ENCODE results near the gene RIPK4. TPM values are rescaled to one million over a fixed set of nuclear protein-coding genes. Genes with fewer than 3 reads are reported as not detected.

The RIPK4 gene
- total RNA-seq, 4 donors from 2014 or later, result 0.91 to 1.7 (median 1.1) TPM

GRCh38 chr21:41779659-41780058 lies 12.8 kb upstream of the RIPK4 start:
- Histone ChIP-seq H3K4me3 (no peak overlapping the region), H3K27ac (replicated peaks in 1 of 4) (no peak overlapping the region), H3K36me3 (no peaks in the 10 kb centered on the region), H3K4me1 (peaks cover 8 to 15% (median 11%) of the 10 kb centered on the region in 4 donors), H3K27me3 (peaks cover 0 to 88% (median 22%) of the 10 kb centered on the region in 4 donors), H3K9me3 (no peaks in the 10 kb centered on the region)
- intact Hi-C loops (cut with DNase I), result loop anchor here (1.0 to 5.0 kb wide), 2 partner anchors 38 to 168 kb away; no protein-coding TSS in a partner anchor
- WGBS, result 46% methylated on average over 5 of the region's 5 CpGs
- no peak for DNase-seq (ENCODE audit: extremely low spot score)
- TF ChIP-seq EP300 (IDR thresholded peaks at IDR 0.05), result no peak
- TF ChIP-seq POLR2AphosphoS5 (IDR thresholded peaks at IDR 0.05), result no peak
- no peak for TF ChIP-seq POLR2A (IDR thresholded peaks at IDR 0.05; ENCODE audit: low read depth)
- no peak for TF ChIP-seq CTCF (IDR thresholded peaks at IDR 0.05)

- 21% methylated on average over 16 of the region's 16 CpGs for WGBS
- H3K27ac ChIP-seq (replicated peaks in 1 of 4), result no peak overlapping the region
- no peaks in the 10 kb centered on the region for H3K36me3 ChIP-seq
- H3K4me3 ChIP-seq, result no peak overlapping the region
- intact Hi-C loops (cut with DNase I), result loop anchor here (5.0 kb wide), 1 partner anchor 38 kb away; no protein-coding TSS in a partner anchor
- TF ChIP-seq EP300 (IDR thresholded peaks at IDR 0.05), result no peak
- no peak for TF ChIP-seq POLR2A (IDR thresholded peaks at IDR 0.05; ENCODE audit: low read depth)
- no peak for TF ChIP-seq POLR2AphosphoS5 (IDR thresholded peaks at IDR 0.05)
- no peak for TF ChIP-seq CTCF (IDR thresholded peaks at IDR 0.05)
- H3K27me3 ChIP-seq, result peaks cover 0 to 87% (median 22%) of the 10 kb centered on the region in 4 donors
- H3K9me3 ChIP-seq, result no peaks in the 10 kb centered on the region
- no peak for DNase-seq (ENCODE audit: extremely low spot score)
- H3K4me1 ChIP-seq, result peaks cover 8 to 15% (median 11%) of the 10 kb centered on the region in 4 donors
These were observed 12.2 kb upstream of the RIPK4 start for GRCh38 chr21:41778930-41779600.

- H3K4me3 ChIP-seq, result peak overlapping the region in 1 of 4 donors; percentile 0
- H3K36me3 ChIP-seq, result no peaks in the 10 kb centered on the region
- 25% methylated on average over 38 of the region's 45 CpGs for WGBS
- peaks cover 8 to 15% (median 11%) of the 10 kb centered on the region in 4 donors for H3K4me1 ChIP-seq
- DNase-seq (ENCODE audit: extremely low spot score), result peak; percentile 97
- no peak overlapping the region for H3K27ac ChIP-seq (replicated peaks in 1 of 4)
- intact Hi-C loops (cut with DNase I), result loop anchor here (5.0 kb wide), 1 partner anchor 39 kb away; no protein-coding TSS in a partner anchor
- TF ChIP-seq POLR2A (IDR thresholded peaks at IDR 0.05; ENCODE audit: low read depth) (no peak), CTCF (IDR thresholded peaks at IDR 0.05) (peak; percentile 90 to 99 (median 90)), POLR2AphosphoS5 (IDR thresholded peaks at IDR 0.05) (peak; percentile 13 to 50), EP300 (IDR thresholded peaks at IDR 0.05) (no peak)
- peaks cover 0 to 87% (median 20%) of the 10 kb centered on the region in 4 donors for H3K27me3 ChIP-seq
- H3K9me3 ChIP-seq, result no peaks in the 10 kb centered on the region
These were observed 11.3 kb upstream of the RIPK4 start for GRCh38 chr21:41777951-41778815.

- Histone ChIP-seq H3K4me3 (no peak overlapping the region), H3K4me1 (peaks cover 8 to 15% (median 11%) of the 10 kb centered on the region in 4 donors), H3K9me3 (no peaks in the 10 kb centered on the region), H3K36me3 (no peaks in the 10 kb centered on the region), H3K27ac (replicated peaks in 1 of 4) (no peak overlapping the region), H3K27me3 (peaks cover 0 to 88% (median 26%) of the 10 kb centered on the region in 4 donors)
- TF ChIP-seq CTCF (IDR thresholded peaks at IDR 0.05) (no peak), EP300 (IDR thresholded peaks at IDR 0.05) (no peak)
- no peak for DNase-seq (ENCODE audit: extremely low spot score)
- whole genome bisulfite sequencing, result 88% methylated on average over 4 of the region's 4 CpGs
- intact Hi-C loops (cut with DNase I), result loop anchor here (5.0 kb wide), 1 partner anchor 41 kb away; no protein-coding TSS in a partner anchor
These were observed 9.9 kb upstream of the RIPK4 start for GRCh38 chr21:41776778-41777177.

Data from esophagus muscularis mucosa (tissue), 4 donors.